Middle frontal gyrus (tissue), 1 donor: ENCODE data around the gene MRPS27.

Source experiments
- DNase-seq: peaks from one replicate; pipeline ENCODE4 v3.0.0-alpha.2; 2015; ENCODE audit warnings: low spot score; ENCODE audit errors: extremely low spot score

MRPS27 gene

GRCh38 chr5:72234265-72234700 is 85.8 kb downstream of the MRPS27 start:
- DNase-seq: no peak

GRCh38 chr5:72233835-72234234 is 86.2 kb downstream of the MRPS27 start:
- DNase-seq: no peak

- no peak for DNase-seq
These were observed 87.2 kb downstream of the MRPS27 start for GRCh38 chr5:72232838-72233237.

GRCh38 chr5:72231991-72232703 is 87.9 kb downstream of the MRPS27 start:
- DNase-seq: no peak

GRCh38 chr5:72228960-72229359 is 91.1 kb downstream of the MRPS27 start:
- no peak for DNase-seq

- DNase-seq: no peak
These were observed 93.1 kb downstream of the MRPS27 start for GRCh38 chr5:72226950-72227349.

- DNase-seq: no peak
These were observed 94.3 kb downstream of the MRPS27 start for GRCh38 chr5:72225741-72226140.

- DNase-seq: no peak
These were observed 95.0 kb downstream of the MRPS27 start for GRCh38 chr5:72224946-72225463.

- no peak for DNase-seq
These were observed 96.7 kb downstream of the MRPS27 start for GRCh38 chr5:72223371-72223770.

GRCh38 chr5:72222521-72222920 is 97.5 kb downstream of the MRPS27 start:
- no peak for DNase-seq

- no peak for DNase-seq
These were observed 98.5 kb downstream of the MRPS27 start for GRCh38 chr5:72221541-72221940.

GRCh38 chr5:72221099-72221498 is 98.9 kb downstream of the MRPS27 start:
- DNase-seq: no peak

GRCh38 chr5:72216756-72217155 is 103.3 kb downstream of the MRPS27 start:
- no peak for DNase-seq

GRCh38 chr5:72214168-72214567 is 105.9 kb downstream of the MRPS27 start:
- no peak for DNase-seq

GRCh38 chr5:72213482-72213881 is 106.6 kb downstream of the MRPS27 start:
- DNase-seq: no peak

GRCh38 chr5:72212171-72212570 is 107.9 kb downstream of the MRPS27 start:
- DNase-seq: no peak

GRCh38 chr5:72210888-72211678 is 109.0 kb downstream of the MRPS27 start:
- no peak for DNase-seq

- DNase-seq: no peak
These were observed 110.6 kb downstream of the MRPS27 start for GRCh38 chr5:72209147-72210115.

GRCh38 chr5:72208324-72208926 is 111.6 kb downstream of the MRPS27 start:
- DNase-seq: no peak

GRCh38 chr5:72206994-72207393 is 113.0 kb downstream of the MRPS27 start:
- no peak for DNase-seq

- DNase-seq: no peak
These were observed 113.9 kb downstream of the MRPS27 start for GRCh38 chr5:72206160-72206559.
